Activated naive CD8-positive, alpha-beta T cell treated with anti-CD3 and anti-CD28 coated beads for 36 hours (primary cell): ENCODE data around the gene ABI3BP. TPM values are rescaled to one million over a fixed set of nuclear protein-coding genes. Genes with fewer than 3 reads are reported as not detected.

Experiments
- DNase-seq: peaks from one replicate; pipeline ENCODE4 v3.0.0; 2021
- H3K27ac Mint-ChIP-seq: one replicate; pipeline ENCODE4 v1.8.0; 2022; ENCODE audit warnings: mild to moderate bottlenecking, moderate library complexity, mixed read lengths
- H3K27me3 Mint-ChIP-seq: one replicate; pipeline ENCODE4 v1.8.0; 2022; ENCODE audit warnings: mild to moderate bottlenecking, mixed read lengths
- H3K36me3 Mint-ChIP-seq: one replicate; pipeline ENCODE4 v1.8.0; 2021; ENCODE audit warnings: mild to moderate bottlenecking, mixed read lengths
- H3K4me1 Mint-ChIP-seq: one replicate; pipeline ENCODE4 v1.8.0; 2021; ENCODE audit warnings: mixed read lengths
- H3K4me3 Mint-ChIP-seq: one replicate; pipeline ENCODE4 v1.8.0; 2022; ENCODE audit warnings: mild to moderate bottlenecking, moderate library complexity, mixed read lengths
- H3K9me3 Mint-ChIP-seq: one replicate; pipeline ENCODE4 v1.8.0; 2022; ENCODE audit warnings: mixed read lengths
- total RNA-seq, 2 experiments: library from RNA; stranded (reverse); gene quantifications; one replicate each; pipeline ENCODE4 v1.2.3, GENCODE V29; 2021

Gene ABI3BP
- total RNA-seq, 2 experiments from 2014 or later, result 0.12 to 0.14 TPM

- Mint-ChIP-seq H3K27me3 (peaks cover 15% of the 10 kb centered on the region), H3K4me1 (no peaks in the 10 kb centered on the region), H3K36me3 (peaks cover 2% of the 10 kb centered on the region), H3K9me3 (peaks cover 15% of the 10 kb centered on the region), H3K27ac (no peak overlapping the region), H3K4me3 (no peak overlapping the region)
- no peak for DNase-seq
Measured at GRCh38 chr3:101010296-101010695, 17.1 kb upstream of the ABI3BP start.

GRCh38 chr3:101009386-101009785 is 16.2 kb upstream of the ABI3BP start:
- H3K4me3 Mint-ChIP-seq, result no peak overlapping the region
- peaks cover 20% of the 10 kb centered on the region for H3K9me3 Mint-ChIP-seq
- no peak for DNase-seq
- no peaks in the 10 kb centered on the region for H3K4me1 Mint-ChIP-seq
- H3K27me3 Mint-ChIP-seq, result peaks cover 15% of the 10 kb centered on the region
- peaks cover 2% of the 10 kb centered on the region for H3K36me3 Mint-ChIP-seq
- no peak overlapping the region for H3K27ac Mint-ChIP-seq

DNA sequence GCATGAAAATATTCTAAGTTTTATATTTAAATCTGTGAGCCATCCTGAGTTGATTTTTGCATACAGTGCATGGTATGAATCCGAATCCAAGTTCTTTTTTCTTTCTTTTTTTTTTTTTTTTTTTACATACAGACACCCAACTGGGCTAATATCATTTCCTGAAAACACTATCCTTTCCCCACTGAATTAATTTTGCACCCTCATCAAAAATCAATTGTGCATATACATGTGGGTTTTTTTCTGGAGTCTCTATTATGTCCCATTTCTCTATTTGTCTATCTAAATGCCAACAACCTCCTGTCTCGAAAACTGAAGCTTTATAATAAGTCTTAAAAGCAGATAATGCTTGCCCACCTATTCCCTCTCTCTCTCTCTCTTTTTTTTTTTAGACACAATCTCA is 5.9 kb upstream of the ABI3BP start:
- peaks cover 6% of the 10 kb centered on the region for H3K9me3 Mint-ChIP-seq
- H3K4me3 Mint-ChIP-seq, result no peak overlapping the region
- H3K27me3 Mint-ChIP-seq, result peaks cover 9% of the 10 kb centered on the region
- no peak overlapping the region for H3K27ac Mint-ChIP-seq
- H3K36me3 Mint-ChIP-seq, result no peaks in the 10 kb centered on the region
- H3K4me1 Mint-ChIP-seq, result no peaks in the 10 kb centered on the region
- no peak for DNase-seq

DNA sequence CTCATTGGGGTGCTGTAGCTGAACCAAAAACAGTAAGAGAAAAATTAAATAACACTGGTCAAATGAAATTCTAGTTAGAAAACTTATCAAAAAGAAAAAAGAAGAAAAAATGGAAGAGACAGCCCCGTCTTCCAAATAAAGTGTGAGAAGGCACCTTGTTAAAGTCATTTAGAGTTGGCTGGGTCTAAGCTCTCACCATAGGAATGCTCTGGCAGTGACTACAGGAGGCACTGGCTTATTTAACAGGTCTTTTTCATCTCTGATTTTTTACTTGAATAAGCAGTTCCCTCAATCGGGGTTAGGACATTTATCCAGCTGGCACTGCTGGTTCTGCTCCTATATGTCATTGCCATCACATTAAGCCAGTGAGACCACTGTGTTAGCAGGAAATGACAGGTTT is 1.6 kb upstream of the ABI3BP start:
- H3K4me1 Mint-ChIP-seq, result peaks cover 4% of the 10 kb centered on the region
- H3K27me3 Mint-ChIP-seq, result peaks cover 19% of the 10 kb centered on the region
- no peak overlapping the region for H3K27ac Mint-ChIP-seq
- DNase-seq, result no peak
- no peaks in the 10 kb centered on the region for H3K36me3 Mint-ChIP-seq
- H3K4me3 Mint-ChIP-seq, result no peak overlapping the region
- no peaks in the 10 kb centered on the region for H3K9me3 Mint-ChIP-seq

GRCh38 chr3:100994187-100994586 is 966 bp upstream of the ABI3BP start:
- H3K36me3 Mint-ChIP-seq, result no peaks in the 10 kb centered on the region
- peaks cover 19% of the 10 kb centered on the region for H3K27me3 Mint-ChIP-seq
- no peak overlapping the region for H3K4me3 Mint-ChIP-seq
- H3K4me1 Mint-ChIP-seq, result peaks cover 4% of the 10 kb centered on the region
- no peak overlapping the region for H3K27ac Mint-ChIP-seq
- DNase-seq, result no peak
- no peaks in the 10 kb centered on the region for H3K9me3 Mint-ChIP-seq

- Mint-ChIP-seq H3K4me3 (no peak overlapping the region), H3K9me3 (no peaks in the 10 kb centered on the region), H3K36me3 (no peaks in the 10 kb centered on the region), H3K27me3 (peaks cover 24% of the 10 kb centered on the region), H3K4me1 (peaks cover 4% of the 10 kb centered on the region), H3K27ac (no peak overlapping the region)
- no peak for DNase-seq
Measured at GRCh38 chr3:100992231-100993012, 799 bp downstream of the ABI3BP start.

GRCh38 chr3:100988080-100988479 is 5.1 kb downstream of the ABI3BP start:
- no peaks in the 10 kb centered on the region for H3K9me3 Mint-ChIP-seq
- H3K4me3 Mint-ChIP-seq, result no peak overlapping the region
- DNase-seq, result no peak
- H3K4me1 Mint-ChIP-seq, result peaks cover 4% of the 10 kb centered on the region
- peaks cover 9% of the 10 kb centered on the region for H3K27me3 Mint-ChIP-seq
- H3K27ac Mint-ChIP-seq, result no peak overlapping the region
- H3K36me3 Mint-ChIP-seq, result no peaks in the 10 kb centered on the region

DNA sequence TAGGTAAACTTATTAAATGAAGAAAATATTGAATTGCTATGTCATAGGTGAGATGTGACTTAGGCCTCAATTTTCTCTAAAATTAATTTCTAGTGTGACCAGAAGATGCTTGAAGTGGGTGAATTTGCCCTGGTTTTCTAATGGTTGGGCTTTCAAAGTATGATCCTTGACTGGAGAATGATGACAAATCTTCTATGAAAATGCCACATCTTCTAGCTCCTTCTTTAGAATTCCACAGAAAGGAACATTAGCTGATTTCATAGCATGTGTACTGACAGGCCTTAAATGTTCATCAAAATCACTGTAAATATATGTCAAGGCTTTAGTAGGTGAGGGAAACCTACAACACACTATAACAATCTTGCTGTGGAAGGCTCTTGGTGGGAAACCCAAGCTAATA is 8.9 kb downstream of the ABI3BP start:
- H3K4me1 Mint-ChIP-seq, result no peaks in the 10 kb centered on the region
- DNase-seq, result no peak
- H3K27ac Mint-ChIP-seq, result no peak overlapping the region
- no peaks in the 10 kb centered on the region for H3K36me3 Mint-ChIP-seq
- peaks cover 18% of the 10 kb centered on the region for H3K27me3 Mint-ChIP-seq
- no peaks in the 10 kb centered on the region for H3K9me3 Mint-ChIP-seq
- H3K4me3 Mint-ChIP-seq, result no peak overlapping the region

- Mint-ChIP-seq H3K27me3 (peaks cover 12% of the 10 kb centered on the region), H3K36me3 (no peaks in the 10 kb centered on the region), H3K27ac (no peak overlapping the region), H3K4me1 (no peaks in the 10 kb centered on the region), H3K9me3 (no peaks in the 10 kb centered on the region), H3K4me3 (no peak overlapping the region)
- DNase-seq, result no peak
Measured at GRCh38 chr3:100982710-100983109, 10.5 kb downstream of the ABI3BP start.

DNA sequence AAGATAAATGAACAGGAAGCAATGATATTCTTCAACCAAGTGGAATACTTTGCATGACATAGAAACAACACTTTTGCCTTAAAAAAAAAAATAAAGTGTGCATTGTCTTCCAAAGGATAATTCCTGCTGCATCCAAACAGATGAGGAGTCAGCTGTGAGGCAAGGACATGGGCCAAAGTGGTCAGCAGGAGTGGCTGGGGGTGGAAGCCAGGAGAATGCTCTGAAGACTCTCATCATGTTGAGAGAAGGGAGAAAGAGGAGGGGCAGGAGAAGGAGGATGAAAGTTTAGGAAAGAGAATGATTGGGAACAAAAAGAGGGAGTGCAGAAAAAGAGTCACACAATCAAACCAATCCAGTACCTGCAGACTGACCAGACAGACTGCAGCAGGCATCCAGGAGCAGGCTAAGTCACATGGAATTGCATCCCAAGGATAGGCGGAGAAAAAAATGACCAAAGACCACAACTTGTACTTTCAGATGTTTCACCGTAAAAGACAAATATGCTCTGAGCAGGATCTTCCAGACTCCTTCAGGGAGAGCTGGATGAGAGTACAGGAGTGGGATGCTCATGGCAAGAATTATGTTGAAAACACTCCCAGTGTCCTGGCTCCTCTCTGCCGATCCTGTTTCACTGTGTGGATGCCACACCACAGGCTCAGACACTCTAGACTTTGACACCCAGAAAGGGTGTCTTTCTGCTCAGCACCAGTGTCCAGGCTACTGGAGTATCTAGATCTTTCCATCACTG is 11.9 kb downstream of the ABI3BP start:
- no peaks in the 10 kb centered on the region for H3K36me3 Mint-ChIP-seq
- H3K4me3 Mint-ChIP-seq, result no peak overlapping the region
- H3K4me1 Mint-ChIP-seq, result no peaks in the 10 kb centered on the region
- H3K9me3 Mint-ChIP-seq, result no peaks in the 10 kb centered on the region
- DNase-seq, result no peak
- H3K27me3 Mint-ChIP-seq, result peaks cover 12% of the 10 kb centered on the region
- no peak overlapping the region for H3K27ac Mint-ChIP-seq

DNA sequence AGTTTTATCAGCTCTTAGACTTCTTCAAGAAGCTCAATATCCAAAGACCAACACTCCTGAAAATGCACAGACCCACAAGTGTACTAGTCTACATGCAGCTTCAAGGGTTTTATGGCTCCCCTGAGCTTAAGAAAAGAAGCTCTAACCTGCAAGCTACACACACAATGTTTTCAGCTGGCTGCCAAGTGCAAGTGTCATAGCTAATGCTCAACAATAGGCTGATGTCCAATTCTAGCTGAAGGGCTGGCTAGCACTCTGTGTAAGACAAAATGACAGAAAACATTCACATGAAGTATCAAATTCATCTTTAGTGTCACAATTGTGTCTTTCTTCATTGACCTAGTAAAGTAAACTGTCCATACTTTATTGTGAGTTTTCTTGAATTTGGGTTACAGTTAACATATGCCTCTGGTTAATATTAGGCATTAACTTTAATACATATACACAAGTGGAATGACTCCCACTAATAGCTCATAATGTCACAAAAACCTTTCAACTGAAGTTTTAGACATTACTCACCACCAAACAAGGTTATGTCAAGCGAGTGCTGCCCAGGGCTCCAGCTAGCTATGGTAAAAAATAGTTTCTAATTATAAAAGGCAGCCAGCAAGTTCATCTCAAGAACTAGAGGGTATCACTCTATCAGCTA is 15.1 kb downstream of the ABI3BP start:
- no peaks in the 10 kb centered on the region for H3K9me3 Mint-ChIP-seq
- H3K36me3 Mint-ChIP-seq, result no peaks in the 10 kb centered on the region
- H3K27me3 Mint-ChIP-seq, result peaks cover 12% of the 10 kb centered on the region
- H3K27ac Mint-ChIP-seq, result no peak overlapping the region
- no peak for DNase-seq
- H3K4me1 Mint-ChIP-seq, result no peaks in the 10 kb centered on the region
- no peak overlapping the region for H3K4me3 Mint-ChIP-seq

DNA sequence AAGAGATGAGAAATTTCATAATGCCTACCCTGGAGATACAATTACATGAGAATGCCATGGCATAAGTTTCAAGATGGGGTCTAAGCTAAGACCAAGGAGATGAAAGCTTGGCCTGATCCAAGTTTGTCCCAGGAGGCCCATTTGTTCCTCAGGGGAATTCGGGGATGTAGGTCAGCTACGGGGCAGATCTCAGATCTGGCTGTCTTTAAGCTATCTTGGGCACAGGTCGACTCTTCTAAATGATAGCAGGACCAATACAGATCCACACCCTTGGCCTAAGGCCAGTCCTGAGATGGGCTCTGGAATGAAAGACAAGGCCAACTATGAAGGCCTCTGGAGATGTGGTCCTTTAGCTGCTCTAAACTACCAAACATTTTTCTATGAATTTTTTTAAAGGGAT is 16.6 kb downstream of the ABI3BP start:
- no peak for DNase-seq
- H3K4me1 Mint-ChIP-seq, result no peaks in the 10 kb centered on the region
- no peaks in the 10 kb centered on the region for H3K9me3 Mint-ChIP-seq
- H3K4me3 Mint-ChIP-seq, result no peak overlapping the region
- H3K36me3 Mint-ChIP-seq, result no peaks in the 10 kb centered on the region
- H3K27ac Mint-ChIP-seq, result no peak overlapping the region
- H3K27me3 Mint-ChIP-seq, result peaks cover 8% of the 10 kb centered on the region

GRCh38 chr3:100975714-100976113 is 17.5 kb downstream of the ABI3BP start:
- no peaks in the 10 kb centered on the region for H3K4me1 Mint-ChIP-seq

GRCh38 chr3:100973594-100973993 is 19.6 kb downstream of the ABI3BP start:
- H3K27ac Mint-ChIP-seq, result no peak overlapping the region

More at GRCh38 chr3:100975714-100976113, 17.5 kb downstream of the ABI3BP start:
- DNase-seq, result no peak
- Mint-ChIP-seq H3K27ac (no peak overlapping the region), H3K36me3 (no peaks in the 10 kb centered on the region), H3K4me3 (no peak overlapping the region), H3K27me3 (peaks cover 3% of the 10 kb centered on the region), H3K9me3 (no peaks in the 10 kb centered on the region)

DNA sequence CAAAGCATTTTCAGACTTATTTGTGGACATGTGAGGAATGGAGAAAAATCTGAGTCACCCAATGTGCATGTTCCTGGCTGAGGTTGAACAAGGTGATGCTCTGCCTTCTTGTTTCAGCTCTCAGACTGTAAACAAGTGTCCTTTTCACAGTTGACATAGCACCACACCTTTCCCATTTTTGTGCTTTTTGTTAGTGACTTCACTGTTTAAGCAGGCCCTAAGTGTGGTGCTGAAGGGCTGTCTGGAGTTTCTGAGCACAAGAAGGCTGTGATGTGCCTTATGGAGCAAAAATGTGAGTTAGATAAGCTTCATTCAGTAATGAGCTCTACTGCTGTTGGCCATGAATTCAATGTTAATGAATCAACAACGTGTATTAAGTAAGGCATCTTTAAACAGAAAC is 20.4 kb downstream of the ABI3BP start:
- Mint-ChIP-seq H3K27ac (no peak overlapping the region), H3K9me3 (no peaks in the 10 kb centered on the region), H3K4me3 (no peak overlapping the region), H3K27me3 (no peaks in the 10 kb centered on the region), H3K36me3 (no peaks in the 10 kb centered on the region), H3K4me1 (no peaks in the 10 kb centered on the region)
- no peak for DNase-seq

More at GRCh38 chr3:100973594-100973993, 19.6 kb downstream of the ABI3BP start:
- Mint-ChIP-seq H3K27me3 (no peaks in the 10 kb centered on the region), H3K4me3 (no peak overlapping the region), H3K4me1 (no peaks in the 10 kb centered on the region), H3K36me3 (no peaks in the 10 kb centered on the region), H3K9me3 (no peaks in the 10 kb centered on the region)
- no peak for DNase-seq
